DND-41 (cell line): ENCODE measurements around the gene WIF1.

Source experiments
- ATAC-seq: fragments of 200-7000 bp; cut with Tn5 transposase; 3 replicates; pipeline ENCODE4 v1.9.1; 2021; ENCODE audit warnings: low read depth; ENCODE audit not compliant: insufficient read depth
- DNase-seq: peaks from one replicate; pipeline ENCODE4 v3.0.0-alpha.2; 2020
- H2AFZ ChIP-seq: 2 replicates; pipeline ENCODE4 v1.6.0; 2012; ENCODE audit warnings: low read depth, low read length
- H3K27ac ChIP-seq: 2 replicates; pipeline ENCODE4 v1.5.1; 2012; ENCODE audit warnings: low read length, inconsistent platforms
- H3K27me3 ChIP-seq: fragments of 200-600 bp; sonication (generic); 2 replicates; pipeline ENCODE4 v1.6.0; 2012; ENCODE audit warnings: low read length, mild to moderate bottlenecking, inconsistent platforms; ENCODE audit not compliant: insufficient read depth, poor library complexity
- H3K36me3 ChIP-seq: 2 replicates; pipeline ENCODE4 v1.5.1; 2012; ENCODE audit warnings: low read length, inconsistent platforms; ENCODE audit not compliant: insufficient read depth
- H3K4me1 ChIP-seq: 2 replicates; pipeline ENCODE4 v1.5.1; 2012; ENCODE audit warnings: mild to moderate bottlenecking, low read length; ENCODE audit not compliant: insufficient read depth
- H3K4me2 ChIP-seq: 2 replicates; pipeline ENCODE4 v1.6.0; 2012; ENCODE audit warnings: mild to moderate bottlenecking, moderate library complexity, low read length, inconsistent platforms; ENCODE audit not compliant: insufficient read depth
- H3K4me3 ChIP-seq, 2 experiments: fragments of 200-600 bp in 1 of 2; shearing (Covaris generic) in 1 of 2; 2 replicates each; pipeline ENCODE4 v1.5.1; 2012 to 2016; ENCODE audit warnings: inconsistent platforms in 2 of 2, low read length in 2 of 2, mild to moderate bottlenecking in 2 of 2, low read depth in 1 of 2, moderate library complexity in 1 of 2
- H3K79me2 ChIP-seq: 2 replicates; pipeline ENCODE4 v1.6.0; 2012; ENCODE audit warnings: low read length, inconsistent platforms; ENCODE audit not compliant: insufficient read depth
- H3K9ac ChIP-seq: 2 replicates; pipeline ENCODE4 v1.6.0; 2012; ENCODE audit warnings: low read depth, mild to moderate bottlenecking, inconsistent platforms, low read length, moderate library complexity
- H3K9me3 ChIP-seq: 2 replicates; pipeline ENCODE4 v1.5.1; 2012; ENCODE audit warnings: low read length, moderate library complexity, mild to moderate bottlenecking, inconsistent platforms; ENCODE audit not compliant: insufficient read depth, severe bottlenecking
- H4K20me1 ChIP-seq: 2 replicates; pipeline ENCODE4 v1.6.0; 2012; ENCODE audit warnings: low read length; ENCODE audit not compliant: insufficient read depth
- CTCF ChIP-seq: IDR thresholded peaks from 2 replicates; pipeline ENCODE4 v1.5.1; 2012; ENCODE audit warnings: borderline replicate concordance, low read length, moderate library complexity, mild to moderate bottlenecking; ENCODE audit not compliant: poor library complexity, severe bottlenecking; ENCODE audit errors: extremely low read depth
- EZH2 ChIP-seq: IDR thresholded peaks from 3 replicates; pipeline ENCODE4 v1.6.1; 2012; ENCODE audit warnings: borderline replicate concordance, low read depth, mild to moderate bottlenecking, moderate library complexity, low read length, inconsistent platforms; ENCODE audit not compliant: severe bottlenecking

WIF1 gene

GRCh38 chr12:65093606-65094005 lies 27.5 kb downstream of the WIF1 start:
- H3K27me3 ChIP-seq, result peaks cover 4% of the 10 kb centered on the region
- H3K36me3 ChIP-seq, result no peaks in the 10 kb centered on the region
- H3K79me2 ChIP-seq, result no peaks in the 10 kb centered on the region
- no peak overlapping the region for H3K4me2 ChIP-seq
- no peak overlapping the region for H3K27ac ChIP-seq
- H3K4me3 ChIP-seq, result no peak overlapping the region
- H4K20me1 ChIP-seq, result no peaks in the 10 kb centered on the region
- no peak overlapping the region for H3K9ac ChIP-seq
- no peaks in the 10 kb centered on the region for H3K4me1 ChIP-seq
- ATAC-seq, result no peak
- H2AFZ ChIP-seq, result no peak overlapping the region
- no peaks in the 10 kb centered on the region for H3K9me3 ChIP-seq
- DNase-seq, result no peak
- TF ChIP-seq CTCF, result no peak
- no peak for TF ChIP-seq EZH2

- DNase-seq (no peak), ATAC-seq (no peak)
- Histone ChIP-seq H2AFZ (no peak overlapping the region), H3K4me1 (no peaks in the 10 kb centered on the region), H3K4me3 (no peak overlapping the region), H3K36me3 (no peaks in the 10 kb centered on the region), H3K4me2 (no peak overlapping the region), H3K79me2 (no peaks in the 10 kb centered on the region), H4K20me1 (no peaks in the 10 kb centered on the region), H3K27ac (no peak overlapping the region), H3K27me3 (no peaks in the 10 kb centered on the region), H3K9me3 (no peaks in the 10 kb centered on the region), H3K9ac (no peak overlapping the region)
- no peak for TF ChIP-seq EZH2
- no peak for TF ChIP-seq CTCF
Observed at GRCh38 chr12:65090461-65090860, 30.6 kb downstream of the WIF1 start.

GRCh38 chr12:65086236-65086635 lies 34.9 kb downstream of the WIF1 start:
- ATAC-seq (no peak), DNase-seq (no peak)
- H3K27ac ChIP-seq, result no peak overlapping the region
- TF ChIP-seq CTCF, result no peak
- TF ChIP-seq EZH2, result no peak
- no peaks in the 10 kb centered on the region for H4K20me1 ChIP-seq
- no peak overlapping the region for H3K4me2 ChIP-seq
- no peaks in the 10 kb centered on the region for H3K4me1 ChIP-seq
- H3K27me3 ChIP-seq, result peaks cover 7% of the 10 kb centered on the region
- H3K36me3 ChIP-seq, result no peaks in the 10 kb centered on the region
- H3K4me3 ChIP-seq, result no peak overlapping the region
- H2AFZ ChIP-seq, result no peak overlapping the region
- H3K9me3 ChIP-seq, result no peaks in the 10 kb centered on the region
- no peaks in the 10 kb centered on the region for H3K79me2 ChIP-seq
- no peak overlapping the region for H3K9ac ChIP-seq

- Histone ChIP-seq H3K79me2 (no peaks in the 10 kb centered on the region), H3K9ac (no peak overlapping the region), H3K27ac (no peak overlapping the region), H3K4me1 (no peaks in the 10 kb centered on the region), H3K36me3 (no peaks in the 10 kb centered on the region), H2AFZ (no peak overlapping the region), H3K4me2 (no peak overlapping the region), H3K27me3 (peaks cover 11% of the 10 kb centered on the region), H3K4me3 (no peak overlapping the region), H3K9me3 (no peaks in the 10 kb centered on the region), H4K20me1 (no peaks in the 10 kb centered on the region)
- ATAC-seq (no peak), DNase-seq (no peak)
- no peak for TF ChIP-seq CTCF
- TF ChIP-seq EZH2, result no peak
Observed at GRCh38 chr12:65084579-65084978, 36.5 kb downstream of the WIF1 start.
